Measurements from ENCODE around the gene SMAGP. TPM values are rescaled to one million over a fixed set of nuclear protein-coding genes. Genes with fewer than 3 reads are reported as not detected.

Gene SMAGP
- total and polyA plus RNA-seq, 8 donors = 18.8 to 35.6 (median 23.9) TPM

DNA sequence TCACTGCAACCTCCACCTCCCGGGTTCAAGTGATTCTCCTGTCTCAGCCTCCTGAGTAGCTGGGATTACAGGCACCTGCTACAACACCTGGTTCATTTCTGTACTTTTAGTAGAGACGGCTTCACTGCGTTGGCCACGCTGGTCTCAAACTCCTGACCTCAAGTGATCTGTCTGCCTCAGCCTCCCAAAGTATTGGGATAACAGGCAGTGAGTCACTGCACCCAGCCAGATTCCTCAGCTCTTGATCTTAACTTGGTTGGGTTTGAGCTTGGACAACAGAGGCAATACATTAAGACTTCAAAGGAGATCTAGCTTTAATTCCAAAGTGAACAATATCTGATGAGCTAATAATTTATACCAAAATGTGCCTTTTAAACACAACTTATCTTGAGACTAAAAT, 25.9 kb downstream of the SMAGP start:
- Histone ChIP-seq H3K27ac (peak overlapping the region in 1 of 2 donors; percentile 41), H3K36me3 (peaks cover 0 to 52% of the 10 kb centered on the region in 2 donors), H3K27me3 (no peaks in the 10 kb centered on the region), H3K9me3 (no peaks in the 10 kb centered on the region), H3K4me3 (no peak overlapping the region), H3K4me1 (peaks cover 16 to 87% of the 10 kb centered on the region in 2 donors)
- DNase-seq = no peak
- intact Hi-C loops (cut with DNase I) = no loop called here
- TF ChIP-seq, protein P1, sequence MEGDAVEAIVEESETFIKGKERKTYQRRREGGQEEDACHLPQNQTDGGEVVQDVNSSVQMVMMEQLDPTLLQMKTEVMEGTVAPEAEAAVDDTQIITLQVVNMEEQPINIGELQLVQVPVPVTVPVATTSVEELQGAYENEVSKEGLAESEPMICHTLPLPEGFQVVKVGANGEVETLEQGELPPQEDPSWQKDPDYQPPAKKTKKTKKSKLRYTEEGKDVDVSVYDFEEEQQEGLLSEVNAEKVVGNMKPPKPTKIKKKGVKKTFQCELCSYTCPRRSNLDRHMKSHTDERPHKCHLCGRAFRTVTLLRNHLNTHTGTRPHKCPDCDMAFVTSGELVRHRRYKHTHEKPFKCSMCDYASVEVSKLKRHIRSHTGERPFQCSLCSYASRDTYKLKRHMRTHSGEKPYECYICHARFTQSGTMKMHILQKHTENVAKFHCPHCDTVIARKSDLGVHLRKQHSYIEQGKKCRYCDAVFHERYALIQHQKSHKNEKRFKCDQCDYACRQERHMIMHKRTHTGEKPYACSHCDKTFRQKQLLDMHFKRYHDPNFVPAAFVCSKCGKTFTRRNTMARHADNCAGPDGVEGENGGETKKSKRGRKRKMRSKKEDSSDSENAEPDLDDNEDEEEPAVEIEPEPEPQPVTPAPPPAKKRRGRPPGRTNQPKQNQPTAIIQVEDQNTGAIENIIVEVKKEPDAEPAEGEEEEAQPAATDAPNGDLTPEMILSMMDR (IDR thresholded peaks at IDR 0.05) = no peak
- ATAC-seq = no peak

DNA sequence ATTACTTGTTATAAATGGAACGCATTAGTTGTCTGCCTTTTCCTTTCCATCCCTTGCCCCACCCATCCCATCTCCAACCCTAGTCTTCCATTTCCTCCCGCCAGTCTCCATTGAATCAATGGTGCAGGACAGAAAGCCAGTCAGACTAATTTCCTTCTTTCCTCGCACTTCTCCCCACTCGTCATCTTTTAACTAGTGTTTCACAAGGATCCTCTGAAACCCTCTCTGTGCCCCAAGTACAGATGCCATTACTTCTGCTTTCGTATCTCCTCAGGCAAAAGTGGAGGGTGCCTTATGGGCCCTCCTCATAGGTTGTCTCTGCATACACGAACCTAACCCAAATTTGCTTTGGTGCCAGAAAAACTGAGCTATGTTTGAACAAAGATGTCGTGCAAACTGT, 27.3 kb downstream of the SMAGP start:
- Histone ChIP-seq H3K9me3 (no peaks in the 10 kb centered on the region), H3K4me3 (no peak overlapping the region), H3K36me3 (peaks cover 0 to 52% of the 10 kb centered on the region in 2 donors), H3K27me3 (no peaks in the 10 kb centered on the region), H3K27ac (peak overlapping the region in 1 of 2 donors; percentile 99), H3K4me1 (peaks cover 16 to 86% of the 10 kb centered on the region in 2 donors)
- ATAC-seq (no peak), DNase-seq (no peak)
- intact Hi-C loops (cut with DNase I) = no loop called here
- TF ChIP-seq, protein P1 (IDR thresholded peaks at IDR 0.05) = no peak

DNA sequence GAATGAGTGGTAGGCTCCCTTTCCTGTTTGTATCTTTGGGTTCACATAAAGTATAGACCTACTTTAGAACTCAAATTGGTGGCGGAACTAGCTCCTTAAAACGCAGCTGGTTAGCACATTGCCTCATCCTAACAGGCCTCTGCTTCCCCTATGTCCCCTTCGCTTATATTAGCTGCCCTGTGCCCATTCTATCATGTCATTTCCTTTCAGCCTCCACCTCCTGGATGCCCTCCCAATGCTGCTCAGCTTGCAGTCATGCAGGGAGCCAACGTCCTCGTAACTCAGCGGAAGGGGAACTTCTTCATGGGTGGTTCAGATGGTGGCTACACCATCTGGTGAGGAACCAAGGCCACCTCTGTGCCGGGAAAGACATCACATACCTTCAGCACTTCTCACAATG, 28.1 kb downstream of the SMAGP start:
- Histone ChIP-seq H3K4me1 (peaks cover 13 to 80% of the 10 kb centered on the region in 2 donors), H3K27me3 (no peaks in the 10 kb centered on the region), H3K36me3 (peaks cover 0 to 52% of the 10 kb centered on the region in 2 donors), H3K27ac (peak overlapping the region in 1 of 2 donors; percentile 99), H3K9me3 (no peaks in the 10 kb centered on the region), H3K4me3 (no peak overlapping the region)
- ATAC-seq (no peak), DNase-seq (peak in 1 of 4 donors; percentile 66)
- intact Hi-C loops (cut with DNase I) = no loop called here
- TF ChIP-seq, protein P1 (IDR thresholded peaks at IDR 0.05) = no peak

DNA sequence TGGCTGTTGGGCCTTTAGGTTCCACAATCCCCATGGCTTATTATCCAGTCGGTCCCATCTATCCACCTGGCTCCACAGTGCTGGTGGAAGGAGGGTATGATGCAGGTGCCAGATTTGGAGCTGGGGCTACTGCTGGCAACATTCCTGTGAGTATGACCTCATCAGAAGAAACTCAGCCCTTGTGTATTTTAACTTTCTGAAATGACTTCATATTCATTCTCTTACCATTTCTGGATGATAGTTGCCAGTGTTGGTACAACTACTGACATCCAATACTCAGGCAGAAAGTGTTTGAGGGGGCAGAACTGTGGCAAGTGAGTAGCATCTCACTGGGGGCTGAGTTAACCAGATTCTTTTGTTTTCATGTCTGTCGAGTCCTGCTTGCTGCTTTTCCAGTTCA, 29.2 kb downstream of the SMAGP start:
- ATAC-seq = no peak
- H3K4me1 ChIP-seq = peaks cover 10 to 70% of the 10 kb centered on the region in 2 donors
- TF ChIP-seq, protein P1 (IDR thresholded peaks at IDR 0.05) = no peak
- H3K36me3 ChIP-seq = peaks cover 0 to 52% of the 10 kb centered on the region in 2 donors
- H3K4me3 ChIP-seq = peak overlapping the region in 1 of 2 donors; percentile 79
- intact Hi-C loops (cut with DNase I) = no loop called here
- no peak for DNase-seq
- no peaks in the 10 kb centered on the region for H3K27me3 ChIP-seq
- peak overlapping the region in 1 of 2 donors; percentile 99 for H3K27ac ChIP-seq
- H3K9me3 ChIP-seq = no peaks in the 10 kb centered on the region

DNA sequence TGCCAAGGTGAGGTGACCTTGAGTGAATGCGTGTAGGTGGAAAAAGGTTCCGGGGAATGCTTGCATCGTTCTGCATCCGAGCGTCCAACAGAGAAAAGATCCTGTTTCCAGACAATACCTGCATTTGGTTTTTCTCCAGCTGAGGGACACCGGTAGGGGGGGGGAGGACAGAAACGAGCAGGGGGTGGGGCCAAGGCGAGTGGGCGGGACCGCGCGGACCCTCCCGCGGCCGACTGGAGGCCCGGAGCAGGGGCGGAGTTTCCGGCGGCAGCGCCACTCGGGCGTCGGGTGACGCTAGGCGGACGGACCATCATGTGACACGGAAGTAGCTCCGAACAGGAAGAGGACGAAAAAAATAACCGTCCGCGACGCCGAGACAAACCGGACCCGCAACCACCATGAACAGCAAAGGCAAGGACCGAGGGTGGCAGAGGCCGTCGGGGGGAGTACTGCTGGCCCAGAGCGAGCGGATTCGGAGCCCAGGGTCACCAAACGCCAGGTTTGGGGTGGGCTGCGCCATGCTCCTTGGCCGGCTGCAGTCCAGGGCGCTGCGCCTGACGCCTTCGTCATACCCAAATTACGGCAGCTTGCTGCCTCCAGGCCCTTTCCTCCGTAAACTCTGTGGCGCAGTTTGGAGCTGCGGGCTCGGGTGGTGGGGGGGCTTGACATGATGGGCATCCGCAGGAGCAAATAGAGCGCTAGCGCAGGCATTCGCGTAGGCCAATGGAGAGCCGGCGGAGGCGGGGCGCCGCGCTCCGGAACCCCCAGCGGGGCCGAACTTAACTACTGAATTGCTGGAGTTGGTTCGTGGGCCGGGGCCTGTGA, 31.5 kb downstream of the SMAGP start, which contains the start of gene DAZAP2:
Gene DAZAP2 (plus strand): TSS at position 317 of the 825 bp plus-strand sequence. CDS start 82 bp downstream, at position 399.
- intact Hi-C loops (cut with DNase I) = no loop called here
- TF ChIP-seq, protein P1 (IDR thresholded peaks at IDR 0.05) = peak in 1 of 2 donors; percentile 8
- H3K4me1 ChIP-seq = peaks cover 8 to 48% of the 10 kb centered on the region in 2 donors
- H3K27ac ChIP-seq = peak within 1 kb of the TSS; percentile 99 to 100
- peak; percentile 93 to 99 (median 98) for DNase-seq
- H3K27me3 ChIP-seq = no peaks in the 10 kb centered on the region
- H3K9me3 ChIP-seq = no peaks in the 10 kb centered on the region
- peaks cover 0 to 38% of the 10 kb centered on the region in 2 donors for H3K36me3 ChIP-seq
- peak within 1 kb of the TSS; percentile 73 to 79 for H3K4me3 ChIP-seq
- peak; percentile 97 for ATAC-seq

All from left lung (tissue), 10 donors.